ENCODE data around the gene MAGOH. TPM values are rescaled to one million over a fixed set of nuclear protein-coding genes. Genes with fewer than 3 reads are reported as not detected.
"Not testable (repeated sequence)": the region's sequence is repeated elsewhere in the genome, so short reads cannot be mapped to it uniquely, and the experiment has no call there.

Gene MAGOH
- 10 to 100 TPM; 28.8 to 33.5 TPM for total RNA-seq
- long read RNA-seq, transcript MAGOH-202 (5 exons, 756 nt), result major isoform, 7 of 8 reads
- long read RNA-seq, partial matches to known transcripts, result 1 of 8 reads
- long read RNA-seq, other reads (novel, unspliced or antisense), result 0 of 8 reads

- DNase-seq, result peak; percentile 95 to 96
- intact Hi-C loops (cut with DNase I, micrococcal nuclease), result no loop called here
- peak; percentile 98 for ATAC-seq
Measured at GRCh38 chr1:53238197-53239155, at the start of gene MAGOH. TSS of gene MAGOH (minus strand) at chr1:53238518. CDS start at chr1:53238448, 70 bp downstream.

- DNase-seq, result no peak
- intact Hi-C loops (cut with DNase I, micrococcal nuclease), result no loop called here
- ATAC-seq, result no peak
Measured at GRCh38 chr1:53286955-53287354, 48.6 kb upstream of the MAGOH start.

GRCh38 chr1:53285969-53286760 lies 47.8 kb upstream of the MAGOH start:
- intact Hi-C loops (cut with DNase I, micrococcal nuclease), result no loop called here
- no peak for ATAC-seq

GRCh38 chr1:53285546-53285945 lies 47.2 kb upstream of the MAGOH start:
- DNase-seq (no peak), ATAC-seq (no peak)
- intact Hi-C loops (cut with DNase I, micrococcal nuclease), result no loop called here

More at GRCh38 chr1:53285969-53286760, 47.8 kb upstream of the MAGOH start:
- DNase-seq, result no peak

GRCh38 chr1:53284224-53285020 lies 46.1 kb upstream of the MAGOH start:
- intact Hi-C loops (cut with DNase I, micrococcal nuclease), result no loop called here
- DNase-seq (no peak), ATAC-seq (no peak)

- intact Hi-C loops (cut with DNase I, micrococcal nuclease); DNase-seq; ATAC-seq: not testable (repeated sequence)
Measured at GRCh38 chr1:53283156-53283555, 44.8 kb upstream of the MAGOH start.

- intact Hi-C loops (cut with DNase I, micrococcal nuclease), result no loop called here
- no peak for DNase-seq
- no peak for ATAC-seq
Measured at GRCh38 chr1:53281133-53281532, 42.8 kb upstream of the MAGOH start.

GRCh38 chr1:53280496-53280895 lies 42.2 kb upstream of the MAGOH start:
- no peak for ATAC-seq
- DNase-seq, result no peak
- intact Hi-C loops (cut with DNase I, micrococcal nuclease), result no loop called here

GRCh38 chr1:53279296-53280200 lies 41.2 kb upstream of the MAGOH start:
- DNase-seq, result no peak
- no peak for ATAC-seq
- intact Hi-C loops (cut with DNase I, micrococcal nuclease), result loop anchor here (2.0 to 5.0 kb wide), 2 partner anchors 113 kb away; no protein-coding TSS in a partner anchor

GRCh38 chr1:53278298-53278725 lies 40.0 kb upstream of the MAGOH start:
- DNase-seq, result peak in 1 of 2 donors; percentile 74
- intact Hi-C loops (cut with DNase I, micrococcal nuclease), result loop anchor here (2.0 to 5.0 kb wide), 2 partner anchors 114 kb away; no protein-coding TSS in a partner anchor
- ATAC-seq, result peak; percentile 69

GRCh38 chr1:53277326-53277725 lies 39.0 kb upstream of the MAGOH start:
- ATAC-seq (no peak), DNase-seq (no peak)
- intact Hi-C loops (cut with DNase I, micrococcal nuclease), result loop anchor here in 1 of 2 donors (5.0 kb wide), 1 partner anchor 115 kb away; no protein-coding TSS in a partner anchor

- intact Hi-C loops (cut with DNase I, micrococcal nuclease), result loop anchor here in 1 of 2 donors (5.0 kb wide), 1 partner anchor 115 kb away; no protein-coding TSS in a partner anchor
- no peak for ATAC-seq
- DNase-seq, result no peak
Measured at GRCh38 chr1:53276902-53277281, 38.6 kb upstream of the MAGOH start.

GRCh38 chr1:53276153-53276901 lies 38.0 kb upstream of the MAGOH start:
- intact Hi-C loops (cut with DNase I, micrococcal nuclease), result loop anchor here in 1 of 2 donors (5.0 kb wide), 1 partner anchor 116 kb away; no protein-coding TSS in a partner anchor
- ATAC-seq (no peak), DNase-seq (no peak)

- DNase-seq (no peak), ATAC-seq (no peak)
- intact Hi-C loops (cut with DNase I, micrococcal nuclease), result loop anchor here in 1 of 2 donors (5.0 kb wide), 1 partner anchor 117 kb away; no protein-coding TSS in a partner anchor
Measured at GRCh38 chr1:53275566-53275965, 37.2 kb upstream of the MAGOH start.

GRCh38 chr1:53274541-53275185 lies 36.3 kb upstream of the MAGOH start:
- intact Hi-C loops (cut with DNase I, micrococcal nuclease), result loop anchor here in 1 of 2 donors (5.0 kb wide), 1 partner anchor 118 kb away; no protein-coding TSS in a partner anchor
- no peak for ATAC-seq

GRCh38 chr1:53274026-53274425 lies 35.7 kb upstream of the MAGOH start:
- no peak for ATAC-seq
- DNase-seq, result no peak
- intact Hi-C loops (cut with DNase I, micrococcal nuclease), result no loop called here

More at GRCh38 chr1:53274541-53275185, 36.3 kb upstream of the MAGOH start:
- DNase-seq, result no peak
